BLaER1 (cell line): ENCODE measurements around the gene KNOP1.

Experiments used
- H3K27ac ChIP-seq: shearing (Covaris generic); formaldehyde crosslinking; 2 replicates; pipeline ENCODE4 v1.8.1; 2022
- H3K27me3 ChIP-seq: shearing (Covaris generic); formaldehyde crosslinking; 2 replicates; pipeline ENCODE4 v1.8.1; 2022
- H3K36me3 ChIP-seq: shearing (Covaris generic); formaldehyde crosslinking; 2 replicates; pipeline ENCODE4 v1.8.1; 2022
- H3K4me1 ChIP-seq: shearing (Covaris generic); formaldehyde crosslinking; 2 replicates; pipeline ENCODE4 v1.8.1; 2022
- H3K4me2 ChIP-seq: shearing (Covaris generic); formaldehyde crosslinking; 2 replicates; pipeline ENCODE4 v1.8.1; 2022
- H3K4me3 ChIP-seq: shearing (Covaris generic); formaldehyde crosslinking; 2 replicates; pipeline ENCODE4 v1.8.1; 2022
- H3K9ac ChIP-seq: shearing (Covaris generic); formaldehyde crosslinking; 2 replicates; pipeline ENCODE4 v1.8.1; 2022
- H3K9me3 ChIP-seq: shearing (Covaris generic); formaldehyde crosslinking; 2 replicates; pipeline ENCODE4 v1.8.1; 2022
- H4K20me1 ChIP-seq: shearing (Covaris generic); formaldehyde crosslinking; 2 replicates; pipeline ENCODE4 v1.8.1; 2022
- Cebpa-rat ChIP-seq: shearing (Covaris generic); IDR thresholded peaks from 2 replicates; pipeline ENCODE4 v1.8.1; 2022

The KNOP1 gene

GRCh38 chr16:19707569-19708295 lies 10.3 kb downstream of the KNOP1 start:
- TF ChIP-seq Cebpa-rat = no peak
- Histone ChIP-seq H3K27ac (no peak overlapping the region), H3K27me3 (no peaks in the 10 kb centered on the region), H3K4me3 (no peak overlapping the region), H3K9me3 (no peaks in the 10 kb centered on the region), H4K20me1 (peaks cover 91% of the 10 kb centered on the region), H3K9ac (no peak overlapping the region), H3K4me2 (no peak overlapping the region), H3K36me3 (peaks cover 97% of the 10 kb centered on the region), H3K4me1 (no peaks in the 10 kb centered on the region)

GRCh38 chr16:19706846-19707245 lies 11.2 kb downstream of the KNOP1 start:
- no peak for TF ChIP-seq Cebpa-rat
- H3K27me3 ChIP-seq = no peaks in the 10 kb centered on the region
- H3K4me2 ChIP-seq = no peak overlapping the region
- no peak overlapping the region for H3K4me3 ChIP-seq
- no peak overlapping the region for H3K27ac ChIP-seq
- no peaks in the 10 kb centered on the region for H3K9me3 ChIP-seq
- H3K4me1 ChIP-seq = no peaks in the 10 kb centered on the region
- peaks cover 85% of the 10 kb centered on the region for H4K20me1 ChIP-seq
- no peak overlapping the region for H3K9ac ChIP-seq
- peaks cover 97% of the 10 kb centered on the region for H3K36me3 ChIP-seq

- Histone ChIP-seq H3K4me3 (no peak overlapping the region), H3K36me3 (peaks cover 97% of the 10 kb centered on the region)
These were observed 12.2 kb downstream of the KNOP1 start for GRCh38 chr16:19705843-19706242.

GRCh38 chr16:19705146-19705501 lies 12.9 kb downstream of the KNOP1 start:
- H3K27me3 ChIP-seq = no peaks in the 10 kb centered on the region
- no peak overlapping the region for H3K4me2 ChIP-seq
- no peak for TF ChIP-seq Cebpa-rat
- H4K20me1 ChIP-seq = peaks cover 76% of the 10 kb centered on the region
- no peaks in the 10 kb centered on the region for H3K9me3 ChIP-seq
- no peaks in the 10 kb centered on the region for H3K4me1 ChIP-seq
- no peak overlapping the region for H3K4me3 ChIP-seq
- H3K27ac ChIP-seq = no peak overlapping the region
- peaks cover 97% of the 10 kb centered on the region for H3K36me3 ChIP-seq
- no peak overlapping the region for H3K9ac ChIP-seq

More at GRCh38 chr16:19705843-19706242, 12.2 kb downstream of the KNOP1 start:
- Histone ChIP-seq H3K9me3 (no peaks in the 10 kb centered on the region), H4K20me1 (peaks cover 76% of the 10 kb centered on the region), H3K4me2 (no peak overlapping the region), H3K9ac (no peak overlapping the region), H3K27me3 (no peaks in the 10 kb centered on the region), H3K4me1 (no peaks in the 10 kb centered on the region), H3K27ac (no peak overlapping the region)
- TF ChIP-seq Cebpa-rat = no peak

GRCh38 chr16:19704321-19705145 lies 13.5 kb downstream of the KNOP1 start:
- no peak overlapping the region for H3K27ac ChIP-seq
- H3K36me3 ChIP-seq = peaks cover 95% of the 10 kb centered on the region
- H3K4me2 ChIP-seq = no peak overlapping the region
- no peaks in the 10 kb centered on the region for H3K27me3 ChIP-seq
- no peaks in the 10 kb centered on the region for H3K9me3 ChIP-seq
- H3K4me1 ChIP-seq = peaks cover 4% of the 10 kb centered on the region
- H4K20me1 ChIP-seq = peaks cover 76% of the 10 kb centered on the region
- no peak overlapping the region for H3K9ac ChIP-seq
- H3K4me3 ChIP-seq = no peak overlapping the region
- no peak for TF ChIP-seq Cebpa-rat

GRCh38 chr16:19703172-19703889 lies 14.7 kb downstream of the KNOP1 start:
- H3K27me3 ChIP-seq = no peaks in the 10 kb centered on the region
- peaks cover 90% of the 10 kb centered on the region for H3K36me3 ChIP-seq
- H3K27ac ChIP-seq = no peak overlapping the region
- no peak overlapping the region for H3K4me2 ChIP-seq
- peaks cover 16% of the 10 kb centered on the region for H3K4me1 ChIP-seq
- H3K9ac ChIP-seq = no peak overlapping the region
- H3K4me3 ChIP-seq = no peak overlapping the region
- H4K20me1 ChIP-seq = peaks cover 76% of the 10 kb centered on the region
- TF ChIP-seq Cebpa-rat = no peak
- H3K9me3 ChIP-seq = no peaks in the 10 kb centered on the region

GRCh38 chr16:19701091-19701490 lies 16.9 kb downstream of the KNOP1 start:
- Histone ChIP-seq H3K4me1 (peaks cover 38% of the 10 kb centered on the region), H3K9me3 (no peaks in the 10 kb centered on the region), H3K27ac (no peak overlapping the region), H3K27me3 (no peaks in the 10 kb centered on the region), H3K36me3 (peaks cover 84% of the 10 kb centered on the region), H3K9ac (no peak overlapping the region), H3K4me2 (no peak overlapping the region), H3K4me3 (no peak overlapping the region), H4K20me1 (peaks cover 79% of the 10 kb centered on the region)
- no peak for TF ChIP-seq Cebpa-rat

GRCh38 chr16:19700319-19700781 lies 17.7 kb downstream of the KNOP1 start:
- Histone ChIP-seq H3K36me3 (peaks cover 77% of the 10 kb centered on the region), H3K4me2 (no peak overlapping the region), H3K4me3 (no peak overlapping the region), H3K9me3 (no peaks in the 10 kb centered on the region), H3K4me1 (peaks cover 42% of the 10 kb centered on the region), H3K9ac (no peak overlapping the region), H3K27me3 (no peaks in the 10 kb centered on the region), H4K20me1 (peaks cover 76% of the 10 kb centered on the region), H3K27ac (no peak overlapping the region)
- no peak for TF ChIP-seq Cebpa-rat

- H3K27ac ChIP-seq = peak overlapping the region; percentile 40
- peak overlapping the region; percentile 79 for H3K4me2 ChIP-seq
- H4K20me1 ChIP-seq = peaks cover 68% of the 10 kb centered on the region
- no peak for TF ChIP-seq Cebpa-rat
- peaks cover 42% of the 10 kb centered on the region for H3K4me1 ChIP-seq
- H3K9me3 ChIP-seq = no peaks in the 10 kb centered on the region
- H3K9ac ChIP-seq = no peak overlapping the region
- H3K27me3 ChIP-seq = no peaks in the 10 kb centered on the region
- H3K36me3 ChIP-seq = peaks cover 68% of the 10 kb centered on the region
- H3K4me3 ChIP-seq = no peak overlapping the region
These were observed 18.6 kb downstream of the KNOP1 start for GRCh38 chr16:19699472-19699871.
